Forelimb muscle (tissue), 1 donor: ENCODE results near the gene CGNL1. TPM values are rescaled to one million over a fixed set of nuclear protein-coding genes. Genes with fewer than 3 reads are reported as not detected.

Experiments
- DNase-seq: peaks from one replicate; pipeline ENCODE4 v3.0.0-alpha.2; 2013; ENCODE audit warnings: low read depth
- polyA plus RNA-seq: library from polyadenylated mRNA; unstranded; fragments of 120-200 nt; gene quantifications from one replicate; pipeline ENCODE4 v1.2.1, GENCODE V29; 2013; ENCODE audit not compliant: insufficient read length

Gene CGNL1
- 8.3 TPM for polyA plus RNA-seq

- no peak for DNase-seq
Observed at GRCh38 chr15:57375827-57376695, at the start of gene CGNL1. TSS of gene CGNL1 (plus strand) at chr15:57376505. CDS start at chr15:57438000, 61,495 bp downstream.

GRCh38 chr15:57327985-57328471 is 48.3 kb upstream of the CGNL1 start:
- no peak for DNase-seq

DNA sequence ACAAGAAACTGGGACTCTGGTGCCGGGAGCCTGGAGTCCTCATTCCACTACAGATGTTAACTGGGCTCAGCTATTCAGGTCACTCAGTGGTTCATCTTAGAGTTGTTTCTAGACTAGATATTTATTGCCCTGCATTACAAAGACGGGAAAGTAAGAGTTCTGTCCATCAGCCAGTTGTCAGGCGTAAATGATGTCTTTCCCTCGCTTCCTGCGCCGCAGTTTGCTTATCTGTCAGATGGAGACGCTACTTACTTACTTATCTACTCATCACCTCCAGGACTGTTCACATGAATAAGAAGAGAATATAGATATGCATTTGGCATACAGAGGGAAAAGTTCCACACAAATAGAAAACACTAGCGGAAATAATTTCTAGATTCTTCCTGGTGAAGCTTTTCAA is 47.8 kb upstream of the CGNL1 start:
- no peak for DNase-seq

GRCh38 chr15:57328897-57329296 is 47.4 kb upstream of the CGNL1 start:
- no peak for DNase-seq

DNA sequence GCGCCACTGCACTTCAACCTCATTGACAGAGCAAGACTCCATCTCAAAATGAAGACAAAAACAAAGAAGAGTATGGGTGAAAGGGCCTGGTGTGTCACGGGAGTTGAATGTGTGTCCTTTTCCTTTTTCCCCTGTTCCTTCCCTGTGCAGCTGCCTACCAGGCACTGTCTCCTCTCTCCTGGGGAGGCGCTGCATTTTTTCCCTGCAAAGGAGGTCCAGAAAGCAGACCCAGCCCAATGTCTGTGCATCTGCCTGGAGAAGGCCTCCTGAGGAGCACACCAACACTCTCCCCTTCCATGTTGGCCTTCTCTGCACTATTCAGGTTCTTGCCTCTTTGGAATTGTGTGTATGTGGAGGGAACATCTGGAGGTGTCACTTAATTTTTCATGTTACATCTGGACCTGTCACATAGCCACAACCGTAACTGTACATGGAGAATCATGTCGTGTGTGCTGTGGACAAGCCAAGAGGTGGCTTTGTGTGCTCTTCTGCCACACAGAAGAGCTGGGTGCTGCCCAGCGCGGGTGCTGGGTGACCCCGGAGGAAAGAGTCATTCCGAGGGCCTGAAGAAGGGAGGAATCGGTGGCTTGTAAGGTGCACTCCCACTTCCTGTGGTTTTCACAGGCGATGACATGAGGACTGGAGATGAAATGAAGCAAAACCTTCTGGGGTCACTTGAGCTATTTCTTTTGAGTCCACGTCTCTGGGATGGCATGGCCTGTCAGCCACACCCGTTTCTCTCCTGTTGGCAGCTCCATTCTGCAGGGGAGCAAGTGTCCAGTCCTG is 46.5 kb upstream of the CGNL1 start:
- no peak for DNase-seq

GRCh38 chr15:57330619-57331340 is 45.5 kb upstream of the CGNL1 start:
- DNase-seq: no peak

DNA sequence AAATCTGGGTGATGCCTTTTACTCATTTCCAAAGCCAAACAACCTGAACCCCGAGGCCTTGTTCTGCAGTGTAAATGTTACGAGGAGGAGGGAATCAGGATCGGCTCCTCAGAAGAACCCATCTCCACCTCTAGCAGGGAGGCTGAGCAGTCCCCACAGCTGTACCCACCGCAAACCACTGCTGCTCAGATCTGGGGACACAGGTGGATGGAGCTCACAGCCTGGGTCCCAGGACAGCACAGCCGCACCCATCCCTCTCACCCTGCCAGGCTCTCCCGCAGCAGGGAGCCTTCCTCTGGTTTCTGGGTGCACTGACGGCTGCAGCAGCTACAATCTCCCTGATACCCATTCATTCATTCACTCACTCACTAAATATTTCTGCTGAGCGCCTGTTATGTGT is 44.0 kb upstream of the CGNL1 start:
- no peak for DNase-seq

DNA sequence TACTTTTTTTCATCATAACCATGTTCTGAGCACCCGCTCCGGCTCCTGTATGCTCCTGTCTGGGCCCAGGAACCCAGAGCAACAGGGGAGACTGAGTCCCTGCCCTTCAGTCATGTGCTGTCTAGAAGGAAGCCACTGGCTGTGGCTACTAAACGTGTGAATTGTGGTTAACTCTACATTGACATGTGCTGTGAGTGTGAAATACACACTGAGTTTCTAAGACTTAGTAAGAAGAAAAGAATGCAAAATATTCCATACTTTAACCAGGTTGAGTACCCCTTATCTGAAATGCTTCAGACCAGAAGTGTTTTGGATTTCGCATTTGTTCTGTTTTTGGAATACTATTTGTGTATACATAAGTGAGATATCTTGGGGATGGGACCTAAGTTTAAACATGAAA is 42.8 kb upstream of the CGNL1 start:
- no peak for DNase-seq

DNA sequence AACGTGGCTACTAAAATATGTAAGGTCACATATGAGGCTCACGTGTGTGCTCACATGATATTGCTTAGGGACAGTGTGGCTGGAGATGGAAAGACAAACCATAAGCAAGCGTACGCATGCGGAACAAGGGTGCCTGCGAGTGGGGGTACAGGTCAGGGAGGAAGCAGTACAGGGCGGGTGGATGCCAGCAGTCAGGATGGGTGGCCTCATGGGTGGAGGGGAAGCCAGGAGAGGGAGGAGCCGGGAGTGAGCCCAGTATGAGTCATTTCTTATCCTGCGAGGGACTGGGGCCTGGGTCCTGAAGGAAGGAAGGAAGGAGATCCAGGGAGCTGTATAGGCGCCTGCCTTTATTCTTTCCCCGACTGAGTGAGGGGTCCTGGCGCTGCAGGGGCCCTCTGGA is 42.0 kb upstream of the CGNL1 start:
- DNase-seq: no peak

GRCh38 chr15:57335293-57335715 is 41.0 kb upstream of the CGNL1 start:
- DNase-seq: no peak

GRCh38 chr15:57335719-57336118 is 40.6 kb upstream of the CGNL1 start:
- no peak for DNase-seq

- no peak for DNase-seq
Observed at GRCh38 chr15:57337868-57338411, 38.4 kb upstream of the CGNL1 start.

DNA sequence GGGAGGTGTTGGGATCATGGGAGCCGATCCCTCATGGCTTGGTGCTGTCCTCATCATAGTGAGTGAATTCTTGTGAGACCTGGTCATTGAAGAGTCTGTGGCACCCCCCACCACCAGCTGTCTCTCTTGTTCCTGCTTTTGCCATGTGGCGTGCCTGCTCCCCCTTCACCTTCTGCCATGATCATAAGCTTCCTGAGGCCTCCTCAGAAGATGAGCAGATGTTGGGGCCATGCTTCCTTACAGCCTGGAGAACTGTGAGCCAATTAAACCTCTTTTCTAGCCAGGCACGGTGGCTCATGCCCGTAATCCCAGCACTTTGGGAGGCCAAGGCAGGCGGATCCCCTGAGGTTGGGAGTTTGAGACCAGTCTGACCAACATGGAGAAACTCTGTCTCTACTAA is 37.0 kb upstream of the CGNL1 start:
- no peak for DNase-seq

DNA sequence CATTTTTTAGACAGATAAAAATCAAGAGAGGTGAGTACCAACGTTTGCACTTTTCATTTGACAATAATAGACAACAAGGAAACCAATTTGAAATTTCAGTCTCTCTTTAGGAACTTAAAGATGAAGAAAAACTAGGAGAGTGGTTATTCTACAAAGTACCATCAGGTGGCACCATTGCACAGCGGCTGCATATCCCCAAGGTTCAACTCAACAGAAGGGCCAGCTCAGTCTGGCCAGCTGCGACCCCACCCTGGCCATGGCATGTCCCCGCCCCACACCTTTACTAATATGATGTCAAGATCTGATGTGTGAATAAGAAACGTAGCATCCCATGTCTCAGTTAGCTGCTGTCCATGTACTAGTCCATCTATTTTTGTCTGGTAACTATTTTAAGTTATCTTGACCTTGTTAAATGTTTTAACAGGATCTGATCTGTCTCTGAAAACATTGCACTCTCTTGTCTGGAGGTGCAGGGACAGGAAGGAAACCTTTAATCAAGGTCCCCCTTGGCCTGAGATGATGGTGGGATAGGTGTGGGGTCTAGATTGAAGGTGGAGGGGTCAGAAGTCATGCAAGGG is 35.5 kb upstream of the CGNL1 start:
- no peak for DNase-seq

GRCh38 chr15:57343048-57343447 is 33.3 kb upstream of the CGNL1 start:
- no peak for DNase-seq

DNA sequence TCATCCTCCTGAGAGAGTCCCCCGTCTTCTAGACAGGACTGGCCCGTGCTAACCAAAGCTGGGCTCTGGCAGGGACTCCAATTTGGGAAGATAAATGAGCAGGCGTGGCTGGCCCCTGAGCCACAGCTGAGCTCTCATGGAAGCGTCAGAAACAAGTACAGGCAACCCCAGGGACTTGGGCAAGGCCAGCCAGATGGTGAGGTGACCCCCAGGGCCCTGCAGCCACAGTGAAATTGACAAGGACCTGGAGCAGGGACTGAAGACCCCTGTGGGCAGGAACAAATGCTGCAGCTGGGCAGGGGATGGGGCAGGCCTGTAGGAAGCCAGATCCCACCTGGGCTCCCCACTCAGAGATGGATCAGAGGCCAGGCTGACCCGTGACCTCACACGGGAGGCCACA is 32.8 kb upstream of the CGNL1 start:
- DNase-seq: no peak

DNA sequence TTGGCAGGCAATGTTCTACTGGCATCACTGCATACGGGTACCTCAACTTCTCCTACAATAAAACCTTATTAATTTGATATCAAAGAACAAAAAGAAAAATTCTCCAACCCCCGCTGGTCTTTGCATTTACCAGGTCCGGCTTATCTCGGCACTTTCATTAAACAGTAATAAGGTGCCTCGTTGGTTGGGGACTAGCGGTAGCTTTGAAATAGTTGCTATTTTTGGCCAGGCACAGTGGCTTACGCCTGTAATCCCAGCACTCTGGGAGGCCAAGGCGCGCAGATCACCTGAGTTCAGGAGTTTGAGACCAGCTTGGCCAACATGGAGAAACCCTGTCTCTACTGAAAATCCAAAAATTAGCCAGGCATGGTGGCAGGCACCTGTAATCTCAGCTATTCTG is 32.0 kb upstream of the CGNL1 start:
- no peak for DNase-seq

- no peak for DNase-seq
Observed at GRCh38 chr15:57345584-57345983, 30.7 kb upstream of the CGNL1 start.

GRCh38 chr15:57348081-57348480 is 28.2 kb upstream of the CGNL1 start:
- no peak for DNase-seq

GRCh38 chr15:57352535-57353316 is 23.6 kb upstream of the CGNL1 start:
- no peak for DNase-seq
